Measurements from ENCODE around the gene LCN1.
A peak's percentile ranks its signal among the peaks of the same experiment; 100 is the strongest.

Gene LCN1

GRCh38 chr9:135520916-135521607 lies at the start of gene LCN1:
LCN1 (plus strand) TSS chr9:135521440; CDS start chr9:135521498, 58 bp downstream.
- no peak within 1 kb of the TSS for H3K4me3 ChIP-seq
- no peaks in the 10 kb centered on the region for H3K4me1 ChIP-seq
- no peaks in the 10 kb centered on the region for H3K27me3 ChIP-seq (ENCODE audit: low read depth)
- no peaks in the 10 kb centered on the region for H3K9me3 ChIP-seq
- in situ Hi-C loops (cut with MboI; ENCODE audit: low sequenced_read_pairs), result no loop called here
- DNase-seq (ENCODE audit: low spot score in 2 of 2), result no peak
- H3K36me3 ChIP-seq (replicated peaks), result no peaks in the 10 kb centered on the region

GRCh38 chr9:135471791-135472640 lies 49.2 kb upstream of the LCN1 start:
- H3K4me3 ChIP-seq, result no peak overlapping the region
- peaks cover 3% of the 10 kb centered on the region for H3K4me1 ChIP-seq
- H3K36me3 ChIP-seq (replicated peaks), result no peaks in the 10 kb centered on the region
- H3K9me3 ChIP-seq, result no peaks in the 10 kb centered on the region
- H3K27me3 ChIP-seq (ENCODE audit: low read depth), result no peaks in the 10 kb centered on the region
- no peak for DNase-seq (ENCODE audit: low spot score in 2 of 2)
- in situ Hi-C loops (cut with MboI; ENCODE audit: low sequenced_read_pairs), result no loop called here

- H3K4me1 ChIP-seq, result peaks cover 6% of the 10 kb centered on the region
- DNase-seq (ENCODE audit: low spot score in 2 of 2), result no peak
- in situ Hi-C loops (cut with MboI; ENCODE audit: low sequenced_read_pairs), result no loop called here
- H3K9me3 ChIP-seq, result no peaks in the 10 kb centered on the region
- no peaks in the 10 kb centered on the region for H3K27me3 ChIP-seq (ENCODE audit: low read depth)
- H3K36me3 ChIP-seq (replicated peaks), result no peaks in the 10 kb centered on the region
- no peak overlapping the region for H3K4me3 ChIP-seq
Observed at GRCh38 chr9:135473972-135474543, 47.2 kb upstream of the LCN1 start.

DNA sequence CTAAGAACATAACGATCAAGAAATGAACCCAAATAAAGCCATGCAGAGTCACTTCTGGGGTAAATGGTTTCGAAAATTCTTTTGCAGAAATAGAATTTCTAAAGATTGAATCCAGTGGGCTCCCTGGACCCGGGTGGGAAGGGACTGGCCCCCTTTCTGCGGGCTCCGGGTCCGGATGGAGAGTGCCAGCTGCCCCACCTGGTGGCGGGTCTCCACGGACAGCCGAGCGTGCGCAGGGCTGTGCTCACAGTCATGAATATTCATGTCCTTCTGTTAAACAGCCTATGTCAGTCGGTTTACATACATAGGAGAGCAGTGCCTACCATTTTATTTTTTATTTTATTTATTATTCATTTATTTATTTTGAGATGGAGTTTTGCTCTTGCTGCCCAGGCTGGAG lies 46.3 kb upstream of the LCN1 start:
- DNase-seq (ENCODE audit: low spot score in 2 of 2), result peak; percentile 23 to 71
- in situ Hi-C loops (cut with MboI; ENCODE audit: low sequenced_read_pairs), result no loop called here
- Histone ChIP-seq H3K36me3 (replicated peaks) (no peaks in the 10 kb centered on the region), H3K4me1 (peaks cover 6% of the 10 kb centered on the region), H3K4me3 (no peak overlapping the region), H3K27me3 (ENCODE audit: low read depth) (no peaks in the 10 kb centered on the region), H3K9me3 (no peaks in the 10 kb centered on the region)

- no peak overlapping the region for H3K4me3 ChIP-seq
- in situ Hi-C loops (cut with MboI; ENCODE audit: low sequenced_read_pairs), result no loop called here
- DNase-seq (ENCODE audit: low spot score in 2 of 2), result peak; percentile 58 to 59
- no peaks in the 10 kb centered on the region for H3K27me3 ChIP-seq (ENCODE audit: low read depth)
- no peaks in the 10 kb centered on the region for H3K36me3 ChIP-seq (replicated peaks)
- H3K4me1 ChIP-seq, result peaks cover 6% of the 10 kb centered on the region
- no peaks in the 10 kb centered on the region for H3K9me3 ChIP-seq
Observed at GRCh38 chr9:135476561-135477355, 44.5 kb upstream of the LCN1 start.

DNA sequence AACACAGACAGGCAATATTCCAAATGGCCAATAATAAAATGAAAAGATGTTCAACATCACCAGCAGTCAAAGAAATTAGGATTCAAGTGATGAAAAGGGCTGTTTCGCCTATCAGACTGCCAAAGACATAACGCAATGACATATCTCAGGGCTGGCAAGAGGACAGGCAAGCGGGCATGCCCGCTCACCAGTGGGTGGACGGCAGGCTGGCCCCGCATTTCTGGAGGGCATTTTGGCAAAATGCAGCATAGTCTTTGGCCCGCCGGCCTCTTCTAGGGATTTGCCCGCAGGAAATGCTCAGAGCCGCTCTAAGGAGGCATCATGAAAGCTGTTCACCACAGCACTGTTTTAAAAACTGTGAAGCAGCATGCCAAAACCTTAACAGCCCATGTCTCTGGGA lies 43.0 kb upstream of the LCN1 start:
- Histone ChIP-seq H3K36me3 (replicated peaks) (no peaks in the 10 kb centered on the region), H3K27me3 (ENCODE audit: low read depth) (no peaks in the 10 kb centered on the region), H3K4me1 (peaks cover 6% of the 10 kb centered on the region), H3K9me3 (no peaks in the 10 kb centered on the region), H3K4me3 (peak overlapping the region; percentile 30; the same call in 1 of the 2 replicates)
- DNase-seq (ENCODE audit: low spot score in 2 of 2), result no peak
- in situ Hi-C loops (cut with MboI; ENCODE audit: low sequenced_read_pairs), result no loop called here

GRCh38 chr9:135478829-135479468 lies 42.3 kb upstream of the LCN1 start:
- peak overlapping the region; percentile 30 for H3K4me3 ChIP-seq

DNA sequence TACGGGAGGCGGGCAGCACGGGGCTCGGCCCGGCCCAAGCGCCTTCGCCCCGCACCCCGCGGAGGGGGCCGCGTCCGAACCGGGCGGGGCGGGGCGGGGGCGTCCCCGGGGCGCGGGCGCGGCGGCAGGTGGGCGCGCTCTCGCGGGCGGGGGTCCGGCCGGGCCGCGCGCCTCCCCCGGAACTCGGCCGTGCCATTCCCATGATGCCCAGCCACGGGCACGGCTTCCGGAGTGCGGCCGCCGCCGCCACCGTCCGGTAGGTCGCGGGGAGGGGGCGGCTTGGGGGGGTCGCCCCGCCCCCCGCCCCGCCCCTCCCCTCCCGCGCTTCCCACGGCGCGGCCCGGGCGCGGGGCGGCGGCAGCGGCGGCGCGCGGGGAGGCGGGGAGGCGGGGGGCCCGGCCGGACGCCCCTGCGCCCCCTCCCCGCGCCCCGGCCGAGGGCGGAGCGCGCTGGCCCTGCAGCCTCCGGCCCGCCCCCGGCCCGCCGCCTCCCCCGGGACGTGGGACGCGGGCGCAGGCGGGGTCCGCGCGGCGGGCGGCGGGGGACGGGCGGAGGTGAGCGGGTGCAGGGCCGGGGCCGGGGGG lies 41.7 kb upstream of the LCN1 start, which contains the start of gene PPP1R26:
TSS of gene PPP1R26 (plus strand) at position 314 of the 584 bp plus-strand sequence. CDS start 4,729 bp downstream, outside the sequence.
- peaks cover 13% of the 10 kb centered on the region for H3K36me3 ChIP-seq (replicated peaks)
- H3K4me1 ChIP-seq, result peaks cover 6% of the 10 kb centered on the region
- H3K9me3 ChIP-seq, result no peaks in the 10 kb centered on the region
- H3K4me3 ChIP-seq, result peak within 1 kb of the TSS; percentile 82
- DNase-seq (ENCODE audit: low spot score in 2 of 2), result peak in 1 of 2 experiments; percentile 61
- no peaks in the 10 kb centered on the region for H3K27me3 ChIP-seq (ENCODE audit: low read depth)
- in situ Hi-C loops (cut with MboI; ENCODE audit: low sequenced_read_pairs), result no loop called here

More at GRCh38 chr9:135478829-135479468, 42.3 kb upstream of the LCN1 start:
- peaks cover 7% of the 10 kb centered on the region; the same call in 1 of the 2 replicates for H3K36me3 ChIP-seq (replicated peaks)
- no peaks in the 10 kb centered on the region for H3K27me3 ChIP-seq (ENCODE audit: low read depth)
- peaks cover 6% of the 10 kb centered on the region for H3K4me1 ChIP-seq
- in situ Hi-C loops (cut with MboI; ENCODE audit: low sequenced_read_pairs), result no loop called here
- no peaks in the 10 kb centered on the region for H3K9me3 ChIP-seq
- peak; percentile 19 to 53 for DNase-seq (ENCODE audit: low spot score in 2 of 2)

- DNase-seq (ENCODE audit: low spot score in 2 of 2), result peak; percentile 44 to 71
- H3K9me3 ChIP-seq, result no peaks in the 10 kb centered on the region
- H3K4me1 ChIP-seq, result peaks cover 6% of the 10 kb centered on the region
- H3K36me3 ChIP-seq (replicated peaks), result peaks cover 21% of the 10 kb centered on the region
- H3K27me3 ChIP-seq (ENCODE audit: low read depth), result no peaks in the 10 kb centered on the region
- peak overlapping the region; percentile 82 for H3K4me3 ChIP-seq
- in situ Hi-C loops (cut with MboI; ENCODE audit: low sequenced_read_pairs), result no loop called here
Observed at GRCh38 chr9:135480071-135480939, 40.9 kb upstream of the LCN1 start.

DNA sequence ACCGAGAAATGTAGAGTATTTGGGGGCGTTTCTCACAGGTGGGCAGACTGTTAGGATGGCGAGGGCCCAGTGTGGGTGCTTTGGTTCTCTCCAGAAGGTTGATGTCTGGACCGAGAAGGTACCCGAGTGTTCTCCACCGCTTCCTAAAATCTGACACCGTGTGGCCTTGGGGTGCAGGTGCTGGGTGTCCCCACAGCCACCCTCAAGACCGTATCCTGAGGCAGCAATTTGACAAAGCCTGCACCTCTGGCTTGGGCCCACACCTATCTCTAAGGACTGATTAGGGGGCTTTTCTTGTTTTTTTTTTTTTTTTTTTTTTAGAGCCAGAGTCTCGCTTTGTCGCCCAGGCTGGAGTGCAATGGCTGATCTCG lies 40.3 kb upstream of the LCN1 start:
- H3K36me3 ChIP-seq (replicated peaks), result peaks cover 27% of the 10 kb centered on the region
- H3K4me3 ChIP-seq, result peak overlapping the region; percentile 82
- peaks cover 6% of the 10 kb centered on the region for H3K4me1 ChIP-seq
- no peaks in the 10 kb centered on the region for H3K9me3 ChIP-seq
- no peaks in the 10 kb centered on the region for H3K27me3 ChIP-seq (ENCODE audit: low read depth)
- DNase-seq (ENCODE audit: low spot score in 2 of 2), result no peak
- in situ Hi-C loops (cut with MboI; ENCODE audit: low sequenced_read_pairs), result no loop called here

GRCh38 chr9:135482015-135482754 lies 39.1 kb upstream of the LCN1 start:
- Histone ChIP-seq H3K9me3 (no peaks in the 10 kb centered on the region), H3K36me3 (replicated peaks) (peaks cover 33% of the 10 kb centered on the region), H3K4me3 (no peak overlapping the region), H3K27me3 (ENCODE audit: low read depth) (no peaks in the 10 kb centered on the region), H3K4me1 (peaks cover 2% of the 10 kb centered on the region; the same call in 1 of the 2 replicates)
- in situ Hi-C loops (cut with MboI; ENCODE audit: low sequenced_read_pairs), result no loop called here
- no peak for DNase-seq (ENCODE audit: low spot score in 2 of 2)

All from HAP-1 (cell line).